Measurements from ENCODE around the gene GALNT9.

GALNT9 gene

DNA sequence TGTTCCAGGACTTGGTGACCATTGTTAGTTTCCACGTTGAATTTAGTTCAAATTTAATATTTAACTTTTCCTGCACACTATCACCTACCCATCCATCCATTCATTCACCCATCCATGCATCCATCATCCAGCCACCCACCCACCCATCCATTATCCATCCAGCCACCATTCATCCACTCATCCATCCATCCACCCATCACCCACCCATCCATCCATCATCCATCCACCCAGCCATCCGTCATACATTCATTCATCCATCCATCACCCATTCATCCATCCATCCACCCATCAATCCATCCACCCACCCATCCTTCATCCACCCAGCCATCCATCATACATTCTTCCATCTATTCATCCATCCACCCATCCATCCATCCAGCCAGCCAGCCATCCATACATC lies 163.3 kb downstream of the GALNT9 start:
- DNase-seq, result no peak

DNA sequence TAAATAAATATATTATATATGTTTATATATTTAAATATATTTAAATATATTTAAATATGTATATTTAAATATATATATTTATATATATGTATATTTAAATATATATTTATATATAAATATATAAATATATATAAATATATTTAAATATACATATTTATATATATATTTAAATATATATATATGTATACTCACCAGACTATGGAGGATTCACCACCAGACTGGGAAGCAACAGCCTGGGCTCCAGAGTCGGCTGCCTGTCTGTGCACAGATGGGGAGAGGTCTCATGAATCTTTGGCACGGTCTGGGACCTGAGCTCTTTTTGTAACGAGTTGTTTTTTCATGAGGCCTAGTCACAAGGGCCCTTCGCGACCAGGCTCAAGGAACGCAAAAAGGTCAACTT lies 163.8 kb downstream of the GALNT9 start:
- DNase-seq, result no peak

DNA sequence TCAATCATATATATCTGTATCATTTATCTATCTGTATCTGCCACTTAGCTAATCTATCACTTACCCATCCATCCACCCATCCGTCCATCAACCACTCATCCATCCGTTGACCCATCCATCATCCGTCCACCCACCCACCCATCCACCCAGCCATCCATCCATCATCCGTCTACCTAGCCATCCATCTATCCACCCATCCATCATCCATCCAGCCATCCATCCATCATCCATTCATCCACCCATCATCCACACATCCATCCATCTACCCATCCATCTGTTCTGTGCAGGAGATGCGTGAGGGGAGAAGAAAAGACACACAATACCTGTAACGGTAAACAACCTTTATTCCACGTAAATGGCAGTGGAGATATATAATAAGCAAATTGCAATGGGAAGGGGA lies 165.0 kb downstream of the GALNT9 start:
- DNase-seq, result no peak

DNA sequence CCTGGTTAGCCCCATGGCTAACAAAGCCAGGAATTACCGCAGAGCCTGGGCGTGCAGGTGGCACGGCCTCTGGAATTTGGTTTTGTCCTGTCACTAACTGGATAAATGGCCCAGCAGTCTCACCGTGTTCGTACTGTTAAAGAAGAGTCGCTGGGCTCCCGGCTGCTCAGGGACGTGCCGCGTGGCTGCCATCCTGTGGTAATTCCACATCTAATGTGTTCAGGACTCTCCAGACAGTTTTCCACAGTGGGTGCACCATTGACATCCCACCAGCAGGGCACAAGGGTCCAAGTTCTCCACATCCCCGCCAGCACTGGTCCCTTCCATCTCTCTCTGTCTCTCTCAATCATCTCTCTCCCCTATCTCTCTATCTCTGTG lies 165.5 kb downstream of the GALNT9 start:
- DNase-seq, result peak; percentile 10

DNA sequence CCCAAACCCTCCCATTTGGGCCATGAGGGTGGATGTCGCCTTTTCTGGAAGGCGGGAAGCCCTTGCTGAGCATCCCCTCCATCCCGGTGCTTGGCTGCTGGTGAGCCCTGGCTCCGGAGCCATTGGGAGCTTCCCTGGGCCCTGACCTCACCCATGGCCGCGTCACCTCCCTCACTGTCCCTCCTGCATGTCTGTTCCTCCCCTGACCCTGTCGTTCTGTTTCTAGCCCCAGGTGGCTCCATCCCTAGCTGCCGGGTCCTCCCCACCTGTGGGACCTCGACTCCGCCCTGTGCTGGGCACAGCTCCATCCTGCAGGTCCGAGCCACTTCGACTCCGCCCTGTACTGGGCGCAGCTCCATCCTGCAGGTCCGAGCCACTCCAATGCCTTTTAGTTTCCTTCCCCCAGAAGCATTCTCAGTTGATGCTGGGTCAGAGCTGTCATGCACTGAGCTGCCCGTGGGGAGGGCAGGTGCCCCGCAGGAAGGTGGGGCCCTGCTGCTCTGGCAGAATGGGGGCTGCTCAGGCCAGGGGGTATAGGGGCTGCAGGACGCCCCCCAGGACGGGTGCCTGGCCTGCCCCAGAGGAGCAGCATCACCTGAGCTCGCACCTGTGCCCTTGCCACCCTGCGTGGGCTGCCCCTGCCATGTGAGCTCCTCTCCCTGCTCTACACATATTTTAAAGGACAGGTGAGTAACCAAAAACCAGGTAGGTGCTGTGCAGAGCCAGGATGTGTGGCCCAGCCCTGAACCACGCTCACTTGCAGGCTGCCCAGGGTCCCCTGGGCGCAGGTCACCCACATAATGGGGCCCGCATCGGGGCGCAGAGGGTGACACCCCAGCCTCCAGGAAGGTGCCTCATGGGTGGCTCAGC lies 166.1 kb downstream of the GALNT9 start:
- DNase-seq, result peak; percentile 11

DNA sequence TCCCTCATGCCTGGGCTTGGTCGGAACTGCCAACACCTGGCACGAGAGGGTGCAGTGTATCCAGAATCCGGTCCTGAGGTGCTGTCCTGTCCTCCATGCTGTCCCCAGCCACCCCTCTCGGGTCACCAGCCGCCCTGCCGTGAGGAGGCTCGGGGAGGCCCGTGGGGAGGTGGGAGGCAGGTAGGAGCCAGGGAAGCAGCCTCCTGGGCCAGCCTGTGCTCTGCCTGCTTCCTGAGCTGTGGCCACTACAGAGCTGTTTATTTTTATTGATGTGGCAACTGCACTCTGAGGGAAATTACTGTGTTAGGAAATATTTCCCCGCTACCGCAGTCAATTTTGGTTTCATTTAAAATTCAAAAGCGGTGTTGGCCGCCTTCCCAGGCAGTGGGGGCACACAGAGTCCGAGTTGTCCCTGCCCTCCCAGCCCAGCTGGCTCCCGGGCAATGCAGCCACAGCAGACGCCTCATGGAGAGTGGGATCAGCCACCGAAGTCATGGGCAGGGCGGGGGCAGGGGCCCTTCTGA lies 166.8 kb downstream of the GALNT9 start:
- peak; percentile 11 for DNase-seq

DNA sequence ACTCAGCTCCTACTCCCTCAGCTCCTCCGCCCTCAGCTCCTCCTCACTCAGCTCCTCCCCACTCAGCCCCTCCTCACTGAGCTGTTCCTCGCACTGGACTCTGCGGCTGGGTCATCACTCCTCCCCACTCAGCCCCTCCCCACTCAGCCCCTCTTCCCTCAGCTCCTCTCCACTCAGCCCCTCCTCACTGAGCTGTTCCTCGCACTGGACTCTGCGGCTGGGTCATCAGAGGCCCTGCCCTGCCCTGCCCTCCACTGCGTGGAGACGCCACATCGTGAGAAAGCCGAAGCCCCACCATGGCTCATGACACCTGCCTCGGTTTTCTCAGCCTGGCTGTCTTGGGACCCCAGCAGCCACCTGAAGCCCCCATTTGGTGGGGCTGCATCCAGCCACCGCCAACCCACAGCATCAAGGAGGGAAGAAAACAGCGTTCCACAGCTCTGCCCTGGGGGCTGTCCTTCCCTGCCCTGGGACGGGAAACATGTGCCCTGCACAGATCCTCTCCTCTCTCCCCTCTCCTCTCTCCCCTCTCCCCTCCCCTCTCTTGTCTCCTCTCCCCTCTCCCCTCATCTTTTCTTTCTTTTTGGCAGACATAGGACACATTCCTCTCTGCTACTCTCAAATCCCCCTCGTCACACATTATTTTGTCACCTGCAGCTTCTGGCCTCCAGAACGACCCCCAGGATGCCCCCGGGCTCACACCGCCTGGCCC lies 167.4 kb downstream of the GALNT9 start:
- DNase-seq, result peak; percentile 9

DNA sequence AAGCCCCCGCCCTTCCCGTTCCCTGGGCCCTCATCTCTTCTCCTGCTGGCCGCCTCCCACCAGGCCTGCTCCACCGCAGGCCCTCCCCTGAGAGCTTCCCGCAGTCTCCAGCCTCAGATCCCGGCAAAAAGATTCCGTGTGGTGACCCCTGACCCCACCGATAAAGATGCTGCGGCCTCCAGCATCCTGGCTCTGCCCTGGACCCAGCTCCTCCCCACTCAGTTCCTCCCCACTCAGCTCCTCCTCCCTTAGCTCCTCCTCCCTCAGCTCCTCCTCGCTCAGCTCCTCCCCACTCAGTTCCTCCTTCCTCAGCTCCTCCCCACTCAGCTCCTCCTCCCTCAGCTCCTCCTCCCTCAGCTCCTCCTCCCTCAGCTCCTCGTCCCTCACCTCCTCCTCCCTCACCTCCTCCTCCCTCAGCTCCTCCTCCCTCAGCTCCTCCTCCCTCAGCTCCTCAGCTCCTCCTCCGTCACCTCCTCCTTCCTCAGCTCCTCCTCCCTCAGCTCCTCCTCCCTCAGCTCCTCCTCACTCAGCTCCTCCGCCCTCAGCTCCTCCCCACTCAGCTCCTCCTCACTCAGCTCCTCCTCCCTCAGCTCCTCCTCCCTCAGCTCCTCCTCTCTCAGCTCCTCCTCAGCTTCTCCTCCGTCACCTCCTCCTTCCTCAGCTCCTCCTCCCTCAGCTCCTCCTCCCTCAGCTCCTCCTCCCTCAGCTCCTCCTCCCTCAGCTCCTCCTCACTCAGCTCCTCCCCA lies 168.2 kb downstream of the GALNT9 start:
- DNase-seq, result peak; percentile 8

DNA sequence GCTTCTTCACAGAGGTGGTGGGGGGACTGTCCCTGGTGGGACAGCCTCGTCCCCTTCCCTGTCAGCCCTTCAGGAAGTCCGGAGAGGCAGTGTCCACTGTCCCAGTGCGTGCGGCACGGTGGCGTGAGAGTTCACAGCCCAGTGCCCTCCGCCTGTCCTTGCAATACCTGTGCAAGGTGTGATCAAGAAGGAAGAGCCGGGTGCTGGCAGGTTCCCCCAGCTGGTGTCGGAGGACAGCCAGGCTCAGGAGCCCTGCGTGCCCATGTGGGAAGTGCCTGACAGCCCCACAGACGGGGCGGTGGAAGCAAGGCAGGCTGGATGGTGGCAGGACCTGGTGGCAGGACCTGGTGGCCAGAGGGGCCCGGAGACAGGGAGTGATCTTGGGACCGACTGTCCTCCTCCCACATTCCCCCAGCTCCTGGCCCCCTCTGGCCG lies 168.8 kb downstream of the GALNT9 start:
- DNase-seq, result peak; percentile 9

DNA sequence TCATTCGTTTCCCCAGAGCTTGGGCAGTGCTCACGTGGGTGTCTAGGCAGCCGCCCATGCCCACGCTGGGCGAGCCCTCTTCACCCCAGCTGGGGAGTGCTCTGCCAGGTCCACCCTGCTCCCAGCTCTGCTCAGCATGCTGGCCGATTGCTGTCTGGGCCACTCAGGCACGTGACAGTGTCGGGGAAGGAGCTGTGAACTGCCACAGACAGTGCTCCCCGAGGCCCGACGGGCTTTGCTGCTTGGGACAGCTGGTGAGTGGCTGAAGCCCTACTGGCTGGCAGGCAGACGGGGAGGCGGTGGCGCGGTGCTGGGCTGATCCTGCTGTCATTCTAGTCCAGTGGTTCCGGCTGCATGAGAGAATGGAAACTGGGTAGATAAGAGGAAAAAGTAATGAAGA lies 169.4 kb downstream of the GALNT9 start:
- peak; percentile 5 for DNase-seq

DNA sequence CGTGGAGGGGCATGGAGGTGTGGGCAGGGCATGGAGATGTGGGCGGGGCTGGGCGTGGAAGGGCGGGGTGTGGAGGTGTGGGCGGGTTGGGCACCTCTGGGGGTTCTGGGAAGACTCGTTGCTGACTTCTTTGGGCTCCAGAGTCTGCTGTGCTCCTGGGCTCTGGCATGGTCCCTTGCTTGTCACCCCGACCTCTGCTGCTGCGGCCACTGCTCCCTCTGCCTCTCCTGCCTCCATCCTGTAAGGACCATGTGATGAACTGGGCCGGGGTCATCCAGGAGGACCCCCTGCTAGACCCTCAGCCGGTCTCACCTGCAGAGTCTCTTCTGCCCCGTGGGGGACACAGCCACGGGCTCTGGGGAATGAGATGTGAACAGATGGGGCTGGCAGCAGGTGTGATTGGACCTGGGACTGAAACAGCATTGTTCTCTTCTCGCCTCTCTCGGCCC lies 169.8 kb downstream of the GALNT9 start:
- DNase-seq, result peak; percentile 5

DNA sequence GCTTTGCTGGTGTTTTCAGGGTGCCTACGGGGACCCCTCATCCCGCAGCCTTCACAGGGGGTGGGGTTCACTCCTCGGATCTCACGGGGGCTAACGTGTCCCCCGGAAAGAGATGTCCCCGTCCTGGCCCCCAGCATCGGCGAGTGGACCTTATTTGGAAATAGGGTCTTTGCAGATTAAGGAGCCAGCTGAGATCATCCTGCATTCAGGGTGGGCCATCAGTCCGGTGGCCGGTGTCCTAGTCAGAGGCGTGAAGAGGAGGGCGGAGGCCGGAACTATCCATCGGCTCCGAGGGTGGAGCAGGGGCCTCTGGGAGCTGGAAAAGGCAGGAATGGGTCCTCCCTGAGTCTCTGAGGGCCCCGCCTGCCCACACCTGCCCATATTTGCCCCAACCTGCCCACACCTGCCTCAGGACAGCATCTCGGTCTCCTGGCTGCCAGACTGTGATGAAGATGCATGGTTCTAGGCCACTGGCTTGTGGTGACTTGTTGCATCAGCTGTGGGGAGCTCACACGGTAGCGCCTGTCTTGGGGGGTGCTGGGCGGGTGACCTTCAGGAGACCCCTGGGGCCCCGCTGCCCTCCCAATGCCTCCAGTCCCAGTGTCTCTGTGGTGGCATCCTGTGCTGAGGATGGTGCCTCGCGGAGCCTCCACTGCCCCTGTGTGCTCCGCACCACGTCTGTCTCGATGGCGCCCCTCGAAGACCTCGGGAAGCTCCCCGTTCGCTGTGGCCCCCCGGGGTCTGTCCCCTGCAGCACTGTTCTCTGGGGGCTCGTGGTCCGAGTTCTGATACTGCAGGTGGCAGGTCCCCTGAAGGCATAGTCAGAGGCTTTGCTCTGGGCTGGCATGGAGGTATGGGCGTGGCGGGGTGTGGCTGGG lies 170.5 kb downstream of the GALNT9 start:
- DNase-seq, result peak; percentile 7

DNA sequence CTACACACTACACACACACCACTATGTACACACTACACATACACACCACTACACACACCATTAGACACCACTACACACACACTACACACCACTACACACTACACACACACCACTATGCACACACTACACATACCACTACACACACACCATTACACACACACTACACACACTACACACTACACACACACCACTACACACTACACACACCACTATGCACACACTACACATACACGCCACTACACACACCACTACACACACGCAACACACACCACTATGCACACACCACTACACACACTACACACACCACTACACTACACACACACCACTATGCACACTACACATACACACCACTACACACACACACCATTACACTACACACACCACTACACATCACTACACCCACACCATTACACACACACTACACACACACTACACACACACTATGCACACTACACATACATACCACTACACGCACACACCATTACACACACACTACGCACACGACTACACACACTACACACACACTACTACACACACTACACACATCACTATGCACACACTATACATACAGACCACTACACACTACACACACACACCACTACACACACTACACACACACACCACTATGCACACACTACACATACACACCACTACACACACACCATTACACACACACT lies 171.5 kb downstream of the GALNT9 start:
- no peak for DNase-seq

DNA sequence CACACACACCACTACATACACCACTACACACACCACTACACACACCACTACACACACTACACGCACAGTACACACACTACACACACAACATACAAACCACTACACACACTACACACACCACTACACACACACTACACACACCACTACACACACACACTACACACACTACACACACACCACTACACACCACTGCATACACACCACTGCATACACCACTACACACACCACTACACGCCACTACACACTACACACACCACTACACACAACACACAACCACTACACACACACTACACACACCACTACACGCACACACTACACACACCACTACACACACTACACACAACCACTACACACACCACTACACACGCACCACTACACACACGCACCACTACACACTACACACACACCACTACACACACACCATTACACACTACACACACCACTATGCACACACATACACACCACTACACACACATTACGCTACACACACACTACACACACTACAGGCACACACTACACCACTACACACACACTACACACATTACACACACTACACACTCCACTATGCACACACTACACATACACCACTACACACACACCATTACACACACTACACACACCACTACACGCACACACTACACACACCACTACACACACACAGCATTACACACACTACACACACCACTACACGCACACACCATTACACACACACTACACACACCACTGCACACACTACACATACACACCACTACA lies 172.6 kb downstream of the GALNT9 start:
- DNase-seq, result no peak

DNA sequence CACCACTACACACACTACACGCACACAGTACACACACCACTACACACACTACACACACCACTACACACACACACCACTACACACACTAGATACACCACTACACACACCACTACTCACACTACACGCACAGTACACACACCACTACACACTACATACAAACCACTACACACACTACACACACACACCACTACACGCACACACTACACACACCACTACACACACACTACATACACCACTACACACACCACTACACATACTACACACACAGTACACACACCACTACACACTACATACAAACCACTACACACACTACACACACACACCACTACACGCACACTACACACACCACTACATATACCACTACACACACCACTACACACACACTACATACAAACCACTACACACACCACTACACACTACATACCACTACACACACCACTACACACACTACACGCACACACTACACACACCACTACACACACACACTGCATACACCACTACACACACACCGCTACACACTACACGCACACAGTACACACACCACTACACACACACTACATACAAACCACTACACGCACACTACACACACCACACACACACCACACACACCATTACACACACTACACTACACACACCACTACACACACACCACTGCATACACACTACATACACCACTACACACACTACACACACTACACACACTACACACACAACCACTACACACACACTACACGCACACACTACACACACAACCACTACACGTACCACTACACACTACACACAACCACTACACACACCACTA lies 173.4 kb downstream of the GALNT9 start:
- no peak for DNase-seq

DNA sequence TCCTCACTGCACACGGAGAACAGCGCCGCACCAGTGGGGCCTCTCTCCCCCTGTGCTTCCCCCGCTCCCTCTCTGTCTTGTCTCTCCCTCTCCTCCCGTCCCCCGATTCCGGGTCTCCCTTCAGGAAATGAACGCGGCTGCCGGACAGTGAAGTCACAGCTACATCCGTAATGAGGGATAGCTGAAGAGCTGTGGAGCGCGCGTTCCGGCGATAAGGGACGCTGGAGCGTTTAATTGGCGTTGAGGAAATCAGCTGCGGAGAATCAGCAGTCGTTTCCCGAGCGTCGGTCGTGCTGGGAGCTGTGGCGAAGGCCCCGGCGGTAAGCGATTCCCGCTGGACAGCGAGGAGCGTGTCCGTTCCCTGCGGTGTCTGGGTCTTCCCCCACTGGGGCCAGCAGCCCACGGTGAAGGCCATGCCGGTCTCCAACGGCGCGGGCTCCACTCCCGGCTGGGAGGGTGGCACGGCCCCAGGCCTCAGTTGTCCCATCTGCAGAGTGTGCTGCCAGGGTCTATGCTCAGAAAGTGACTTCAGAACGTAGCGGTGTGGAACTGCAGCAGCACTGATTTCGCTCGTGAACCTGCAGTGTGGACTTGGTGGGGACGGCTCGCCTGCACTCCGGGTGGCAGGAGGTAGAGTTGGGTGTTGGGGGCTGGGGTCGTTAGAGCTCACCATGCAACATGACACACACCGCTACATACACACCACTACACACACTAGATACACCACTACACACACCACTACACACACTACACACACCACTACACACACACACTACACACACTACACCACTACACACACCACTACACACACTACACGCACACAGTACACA lies 174.2 kb downstream of the GALNT9 start:
- no peak for DNase-seq

DNA sequence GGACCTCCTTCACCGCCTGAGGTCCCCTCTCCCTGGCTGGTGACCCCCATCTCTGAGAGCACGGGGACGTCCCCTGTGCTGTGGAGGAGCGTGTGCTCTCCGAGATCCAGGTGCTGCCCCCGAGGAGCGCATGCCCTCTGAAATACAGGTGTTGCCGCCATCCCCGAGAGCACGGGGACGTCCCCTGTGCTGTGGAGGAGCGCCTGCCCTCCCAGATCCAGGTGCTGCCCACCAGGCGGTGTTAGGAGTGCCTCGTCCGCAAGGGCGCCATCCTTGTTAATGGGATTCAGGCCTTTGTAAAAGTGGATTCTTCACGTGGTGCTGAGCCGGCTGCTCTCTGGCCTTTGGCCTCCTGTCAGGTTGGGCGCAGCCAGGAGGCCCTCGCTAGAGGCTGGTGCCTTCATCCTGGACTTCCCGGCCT lies 175.0 kb downstream of the GALNT9 start:
- no peak for DNase-seq

DNA sequence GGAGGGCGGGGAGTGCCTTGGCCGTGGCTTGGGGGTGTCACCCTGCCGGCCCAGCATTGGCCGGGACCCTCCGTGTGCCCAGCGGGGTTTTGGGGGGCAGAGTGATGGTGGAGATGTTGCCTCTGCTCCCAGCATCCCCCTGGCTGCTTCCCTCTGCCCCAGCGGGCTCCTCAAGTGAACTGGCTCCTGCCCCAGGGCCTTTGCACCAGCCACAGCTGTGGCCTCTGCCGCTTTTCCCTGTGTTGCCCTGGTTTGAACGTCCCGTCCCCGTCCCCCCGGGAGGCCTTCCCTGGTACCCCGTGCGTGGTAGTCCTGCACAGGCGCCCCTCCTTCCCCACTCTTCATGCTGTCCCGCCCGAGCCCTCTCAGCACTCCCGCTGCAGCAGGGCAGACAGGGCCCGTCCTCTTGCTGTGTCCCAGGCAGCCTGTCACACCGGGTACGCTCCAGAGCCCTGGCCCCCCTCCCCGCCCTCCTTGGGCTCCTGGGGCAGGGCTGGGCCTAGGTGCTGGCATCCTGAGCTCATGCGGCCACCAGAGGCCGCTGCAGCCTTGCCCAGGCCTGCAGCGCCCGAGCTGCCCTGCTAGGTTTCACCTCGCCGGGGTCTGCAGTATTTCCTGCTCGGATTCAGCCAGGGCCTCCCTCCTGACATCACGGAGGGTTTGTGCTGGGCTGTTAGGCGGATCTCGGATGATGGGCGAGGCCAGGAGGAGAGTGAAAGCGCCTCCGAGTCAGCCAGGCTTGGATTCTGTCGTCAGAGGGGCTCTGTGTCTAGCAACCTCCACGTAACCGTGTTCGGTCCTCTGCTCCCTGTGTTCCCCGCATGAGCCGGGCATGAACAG lies 175.7 kb downstream of the GALNT9 start:
- peak; percentile 76 for DNase-seq
